Measurements from ENCODE around the gene PDZRN3. TPM values are rescaled to one million over a fixed set of nuclear protein-coding genes. Genes with fewer than 3 reads are reported as not detected.

The PDZRN3 gene
- under 1 TPM; 0.13 to 0.23 (median 0.22) TPM for total RNA-seq

GRCh38 chr3:73624821-73625665 lies at the start of gene PDZRN3:
Gene PDZRN3 (minus strand): TSS chr3:73624941.
- Mint-ChIP-seq H3K4me3 (no peak within 1 kb of the TSS), H3K36me3 (ENCODE audit: insufficient read depth) (no peaks in the 10 kb centered on the region), H3K9me3 (no peaks in the 10 kb centered on the region), H3K27me3 (ENCODE audit: low read depth) (peaks cover 12% of the 10 kb centered on the region), H3K4me1 (ENCODE audit: low read depth) (no peaks in the 10 kb centered on the region)
- ATAC-seq (peak in 1 of 2 donors; percentile 14), DNase-seq (no peak)

GRCh38 chr3:73674280-73674679 lies 49.5 kb upstream of the PDZRN3 start:
- ATAC-seq, result no peak
- Mint-ChIP-seq H3K36me3 (ENCODE audit: insufficient read depth) (no peaks in the 10 kb centered on the region), H3K27me3 (ENCODE audit: low read depth) (no peaks in the 10 kb centered on the region), H3K4me1 (ENCODE audit: low read depth) (no peaks in the 10 kb centered on the region), H3K9me3 (peaks cover 10% of the 10 kb centered on the region), H3K4me3 (no peak overlapping the region)
- no peak for DNase-seq

- ATAC-seq (no peak), DNase-seq (no peak)
- no peaks in the 10 kb centered on the region for H3K4me1 Mint-ChIP-seq (ENCODE audit: low read depth)
- H3K9me3 Mint-ChIP-seq, result peaks cover 6% of the 10 kb centered on the region
- no peak overlapping the region for H3K4me3 Mint-ChIP-seq
- H3K36me3 Mint-ChIP-seq (ENCODE audit: insufficient read depth), result no peaks in the 10 kb centered on the region
- no peaks in the 10 kb centered on the region for H3K27me3 Mint-ChIP-seq (ENCODE audit: low read depth)
Measured at GRCh38 chr3:73669260-73669659, 44.5 kb upstream of the PDZRN3 start.

GRCh38 chr3:73668391-73668790 lies 43.6 kb upstream of the PDZRN3 start:
- Mint-ChIP-seq H3K4me3 (no peak overlapping the region), H3K27me3 (ENCODE audit: low read depth) (no peaks in the 10 kb centered on the region), H3K36me3 (ENCODE audit: insufficient read depth) (no peaks in the 10 kb centered on the region), H3K4me1 (ENCODE audit: low read depth) (no peaks in the 10 kb centered on the region), H3K9me3 (peaks cover 5% of the 10 kb centered on the region)
- ATAC-seq (no peak), DNase-seq (no peak)

GRCh38 chr3:73667889-73668288 lies 43.1 kb upstream of the PDZRN3 start:
- no peak for DNase-seq
- Mint-ChIP-seq H3K4me3 (no peak overlapping the region), H3K9me3 (no peaks in the 10 kb centered on the region), H3K27me3 (ENCODE audit: low read depth) (no peaks in the 10 kb centered on the region), H3K4me1 (ENCODE audit: low read depth) (no peaks in the 10 kb centered on the region), H3K36me3 (ENCODE audit: insufficient read depth) (no peaks in the 10 kb centered on the region)
- no peak for ATAC-seq

GRCh38 chr3:73665286-73665685 lies 40.5 kb upstream of the PDZRN3 start:
- Mint-ChIP-seq H3K4me1 (ENCODE audit: low read depth) (no peaks in the 10 kb centered on the region), H3K36me3 (ENCODE audit: insufficient read depth) (no peaks in the 10 kb centered on the region), H3K27me3 (ENCODE audit: low read depth) (no peaks in the 10 kb centered on the region), H3K9me3 (no peaks in the 10 kb centered on the region), H3K4me3 (no peak overlapping the region)
- no peak for ATAC-seq
- no peak for DNase-seq

GRCh38 chr3:73664389-73664788 lies 39.6 kb upstream of the PDZRN3 start:
- DNase-seq (no peak), ATAC-seq (no peak)
- Mint-ChIP-seq H3K36me3 (ENCODE audit: insufficient read depth) (no peaks in the 10 kb centered on the region), H3K9me3 (peaks cover 5% of the 10 kb centered on the region), H3K4me3 (no peak overlapping the region), H3K27me3 (ENCODE audit: low read depth) (no peaks in the 10 kb centered on the region), H3K4me1 (ENCODE audit: low read depth) (no peaks in the 10 kb centered on the region)

- ATAC-seq, result no peak
- H3K36me3 Mint-ChIP-seq (ENCODE audit: insufficient read depth), result no peaks in the 10 kb centered on the region
- H3K27me3 Mint-ChIP-seq (ENCODE audit: low read depth), result no peaks in the 10 kb centered on the region
Measured at GRCh38 chr3:73663495-73663894, 38.8 kb upstream of the PDZRN3 start.

GRCh38 chr3:73661265-73661664 lies 36.5 kb upstream of the PDZRN3 start:
- no peaks in the 10 kb centered on the region for H3K27me3 Mint-ChIP-seq (ENCODE audit: low read depth)
- H3K9me3 Mint-ChIP-seq, result peaks cover 5% of the 10 kb centered on the region
- H3K4me1 Mint-ChIP-seq (ENCODE audit: low read depth), result no peaks in the 10 kb centered on the region
- H3K36me3 Mint-ChIP-seq (ENCODE audit: insufficient read depth), result no peaks in the 10 kb centered on the region
- no peak for DNase-seq
- no peak overlapping the region for H3K4me3 Mint-ChIP-seq
- no peak for ATAC-seq

More at GRCh38 chr3:73663495-73663894, 38.8 kb upstream of the PDZRN3 start:
- H3K4me1 Mint-ChIP-seq (ENCODE audit: low read depth), result no peaks in the 10 kb centered on the region
- H3K9me3 Mint-ChIP-seq, result peaks cover 5% of the 10 kb centered on the region
- no peak overlapping the region for H3K4me3 Mint-ChIP-seq
- no peak for DNase-seq

- Mint-ChIP-seq H3K4me1 (ENCODE audit: low read depth) (no peaks in the 10 kb centered on the region), H3K4me3 (no peak overlapping the region), H3K27me3 (ENCODE audit: low read depth) (no peaks in the 10 kb centered on the region), H3K9me3 (peaks cover 5% of the 10 kb centered on the region), H3K36me3 (ENCODE audit: insufficient read depth) (no peaks in the 10 kb centered on the region)
- ATAC-seq (no peak), DNase-seq (no peak)
Measured at GRCh38 chr3:73658227-73658626, 33.5 kb upstream of the PDZRN3 start.

GRCh38 chr3:73657186-73657585 lies 32.4 kb upstream of the PDZRN3 start:
- Mint-ChIP-seq H3K36me3 (ENCODE audit: insufficient read depth) (no peaks in the 10 kb centered on the region), H3K9me3 (peaks cover 5% of the 10 kb centered on the region), H3K4me1 (ENCODE audit: low read depth) (no peaks in the 10 kb centered on the region), H3K4me3 (no peak overlapping the region), H3K27me3 (ENCODE audit: low read depth) (no peaks in the 10 kb centered on the region)
- ATAC-seq (no peak), DNase-seq (no peak)

- Mint-ChIP-seq H3K9me3 (peaks cover 5% of the 10 kb centered on the region), H3K4me3 (no peak overlapping the region), H3K36me3 (ENCODE audit: insufficient read depth) (no peaks in the 10 kb centered on the region), H3K27me3 (ENCODE audit: low read depth) (no peaks in the 10 kb centered on the region), H3K4me1 (ENCODE audit: low read depth) (no peaks in the 10 kb centered on the region)
- no peak for DNase-seq
- no peak for ATAC-seq
Measured at GRCh38 chr3:73656241-73656890, 31.6 kb upstream of the PDZRN3 start.

GRCh38 chr3:73655197-73655596 lies 30.5 kb upstream of the PDZRN3 start:
- H3K4me1 Mint-ChIP-seq (ENCODE audit: low read depth), result no peaks in the 10 kb centered on the region
- H3K27me3 Mint-ChIP-seq (ENCODE audit: low read depth), result no peaks in the 10 kb centered on the region
- DNase-seq (no peak), ATAC-seq (no peak)
- peaks cover 5% of the 10 kb centered on the region for H3K9me3 Mint-ChIP-seq
- no peaks in the 10 kb centered on the region for H3K36me3 Mint-ChIP-seq (ENCODE audit: insufficient read depth)
- H3K4me3 Mint-ChIP-seq, result no peak overlapping the region

- no peak overlapping the region for H3K4me3 Mint-ChIP-seq
- no peaks in the 10 kb centered on the region for H3K36me3 Mint-ChIP-seq (ENCODE audit: insufficient read depth)
- no peaks in the 10 kb centered on the region for H3K4me1 Mint-ChIP-seq (ENCODE audit: low read depth)
- no peaks in the 10 kb centered on the region for H3K27me3 Mint-ChIP-seq (ENCODE audit: low read depth)
- DNase-seq (no peak), ATAC-seq (no peak)
- no peaks in the 10 kb centered on the region for H3K9me3 Mint-ChIP-seq
Measured at GRCh38 chr3:73653877-73654276, 29.1 kb upstream of the PDZRN3 start.

- H3K9me3 Mint-ChIP-seq, result no peaks in the 10 kb centered on the region
- DNase-seq (no peak), ATAC-seq (no peak)
- H3K4me3 Mint-ChIP-seq, result no peak overlapping the region
- no peaks in the 10 kb centered on the region for H3K4me1 Mint-ChIP-seq (ENCODE audit: low read depth)
- no peaks in the 10 kb centered on the region for H3K36me3 Mint-ChIP-seq (ENCODE audit: insufficient read depth)
- no peaks in the 10 kb centered on the region for H3K27me3 Mint-ChIP-seq (ENCODE audit: low read depth)
Measured at GRCh38 chr3:73653351-73653750, 28.6 kb upstream of the PDZRN3 start.
